ENCODE results near the gene NEK7. TPM values are rescaled to one million over a fixed set of nuclear protein-coding genes. Genes with fewer than 3 reads are reported as not detected.
A peak's percentile ranks its signal among the peaks of the same experiment; 100 is the strongest.
"Not testable (repeated sequence)": the region's sequence is repeated elsewhere in the genome, so short reads cannot be mapped to it uniquely, and the experiment has no call there.

Gene NEK7
- total RNA-seq (2014; rRNA removed; shearing (Covaris generic)), result 13.7 and 14.2 TPM in 2 replicates

DNA sequence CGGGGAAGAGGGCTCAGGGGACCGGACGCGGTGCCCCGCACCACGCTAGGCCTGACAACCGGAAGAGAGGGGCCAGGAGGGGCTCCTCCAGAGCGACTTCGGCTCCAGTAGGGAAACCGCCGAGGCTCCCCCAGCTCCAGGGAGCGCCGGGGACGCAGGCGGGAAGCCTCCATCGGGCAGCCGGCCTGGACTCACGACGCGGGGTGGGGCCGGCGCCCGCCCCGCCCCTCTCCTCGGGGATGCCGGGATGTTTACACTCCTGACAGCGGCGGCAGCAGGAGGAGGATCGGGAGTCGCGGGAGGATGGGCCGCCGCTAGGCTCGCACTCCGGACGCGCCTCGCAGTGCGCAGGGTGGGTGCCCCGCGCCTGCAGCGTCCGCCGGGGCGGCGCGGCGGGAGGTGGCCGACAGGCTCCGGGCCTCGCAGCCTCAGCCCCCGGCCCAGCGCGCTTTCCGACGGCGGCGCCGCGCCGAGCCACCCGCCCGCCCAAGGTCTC, at the start of gene NEK7:
TSS of gene NEK7 (plus strand) at position 254 of the 496 bp plus-strand sequence. CDS start 75,583 bp downstream, outside the sequence.
- peak; percentile 91 for DNase-seq (ENCODE audit: low spot score)

DNA sequence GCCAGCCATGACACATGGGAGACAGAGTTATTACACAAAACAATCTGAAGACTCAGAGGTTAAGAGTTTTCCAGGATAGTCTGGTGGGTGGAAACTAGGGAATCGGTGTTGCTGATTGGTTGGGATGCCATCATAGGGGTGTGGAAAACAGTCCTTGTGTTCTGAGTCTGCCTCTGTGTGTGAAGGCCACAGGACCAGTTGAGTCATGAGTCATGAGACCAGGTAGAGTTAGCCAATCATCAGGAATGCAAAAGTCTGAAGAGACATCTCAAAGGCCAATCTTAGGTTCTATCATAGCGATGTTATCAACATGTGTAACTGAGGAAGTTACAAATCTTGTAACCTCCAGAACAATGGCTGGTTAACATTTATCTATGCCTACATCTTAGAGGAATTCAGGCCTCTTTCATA, 49.7 kb upstream of the NEK7 start:
- no peak for DNase-seq (ENCODE audit: low spot score)

DNA sequence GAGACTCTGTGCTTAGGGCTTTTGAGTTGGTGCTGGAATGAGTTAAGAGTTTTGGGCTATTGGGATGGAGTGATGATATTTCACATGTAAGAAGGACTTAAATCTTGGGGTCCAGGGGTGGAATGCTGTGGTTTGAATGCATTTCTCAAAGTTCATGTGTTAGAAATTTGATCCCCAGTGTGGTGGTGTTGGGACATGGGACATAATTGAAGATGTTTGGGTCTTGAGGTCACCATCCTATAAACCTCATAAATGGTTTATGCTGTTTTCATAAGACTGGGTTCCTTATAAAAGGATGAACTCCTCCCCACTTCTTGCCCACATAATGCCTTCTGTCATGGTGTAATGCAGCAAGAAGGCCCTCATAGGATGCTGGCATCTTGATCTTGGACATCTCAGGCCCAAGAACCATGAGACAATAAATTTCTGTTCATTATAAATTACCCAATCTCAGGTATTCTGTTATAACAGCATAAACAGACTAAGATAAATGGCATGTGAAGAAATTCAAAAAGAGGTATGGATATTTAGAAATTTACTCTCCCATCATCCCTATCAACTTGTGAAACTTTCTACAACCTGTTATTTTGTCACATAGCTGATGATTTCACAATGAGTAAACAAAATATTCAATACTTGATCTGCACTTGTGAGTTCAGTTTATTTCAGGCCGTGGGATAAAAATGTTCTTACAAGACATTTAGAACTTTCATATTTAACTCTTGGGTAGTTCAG, 48.0 kb upstream of the NEK7 start:
- no peak for DNase-seq (ENCODE audit: low spot score)

DNA sequence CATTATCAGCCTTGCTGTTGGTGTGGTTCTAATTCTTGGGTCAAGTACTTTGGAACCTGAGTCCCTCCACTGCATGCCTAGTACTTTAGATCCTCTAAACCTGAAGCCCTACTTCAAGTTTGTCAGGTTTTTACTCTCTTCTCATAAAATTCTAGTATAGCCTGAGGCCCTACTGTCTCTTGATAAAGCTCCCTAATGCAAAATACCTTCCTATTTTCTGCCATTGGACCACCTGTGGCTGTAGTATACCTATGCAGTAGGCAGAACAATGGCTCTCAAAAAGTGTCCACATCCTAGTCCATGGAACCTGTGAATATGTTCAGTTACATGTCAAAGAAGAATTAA, 47.5 kb upstream of the NEK7 start:
- DNase-seq (ENCODE audit: low spot score), result no peak

DNA sequence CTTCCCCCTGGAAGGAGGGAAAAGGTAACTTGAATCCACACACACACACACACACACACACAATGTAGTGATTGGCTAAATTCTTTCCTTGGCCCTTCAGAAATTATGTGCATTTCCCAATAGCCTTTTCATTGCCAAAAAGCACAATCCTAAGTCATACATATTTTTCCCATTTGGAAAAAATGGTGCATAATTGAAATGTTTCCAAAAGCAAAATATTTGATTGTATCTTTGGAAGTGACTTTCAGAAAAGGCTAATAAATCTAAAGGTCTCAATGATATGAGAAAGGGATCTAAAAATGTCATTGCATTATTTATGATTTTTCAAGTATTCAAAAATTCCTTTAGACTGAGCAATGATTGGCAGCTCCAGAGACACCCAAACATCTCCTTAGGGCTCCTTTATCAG, 43.5 kb upstream of the NEK7 start:
- DNase-seq (ENCODE audit: low spot score), result no peak

DNA sequence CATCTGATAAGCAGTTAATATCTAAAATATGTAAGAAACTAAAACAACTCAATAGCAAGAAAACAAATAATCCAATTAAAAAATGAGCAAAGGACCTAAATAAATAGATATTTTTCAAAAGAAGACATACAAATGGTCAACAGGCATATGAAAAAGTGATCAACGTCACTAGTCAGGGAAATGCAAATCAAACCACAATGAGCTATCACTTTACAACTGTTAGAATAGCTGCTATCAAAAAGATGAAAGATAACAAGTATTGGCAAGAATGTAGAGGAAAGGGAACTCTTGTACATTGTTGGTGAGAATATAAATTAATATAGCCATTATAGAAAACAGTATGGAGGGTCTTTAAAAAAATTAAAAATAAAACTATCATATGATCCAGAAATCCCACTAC, 40.7 kb upstream of the NEK7 start:
- DNase-seq (ENCODE audit: low spot score), result no peak

DNA sequence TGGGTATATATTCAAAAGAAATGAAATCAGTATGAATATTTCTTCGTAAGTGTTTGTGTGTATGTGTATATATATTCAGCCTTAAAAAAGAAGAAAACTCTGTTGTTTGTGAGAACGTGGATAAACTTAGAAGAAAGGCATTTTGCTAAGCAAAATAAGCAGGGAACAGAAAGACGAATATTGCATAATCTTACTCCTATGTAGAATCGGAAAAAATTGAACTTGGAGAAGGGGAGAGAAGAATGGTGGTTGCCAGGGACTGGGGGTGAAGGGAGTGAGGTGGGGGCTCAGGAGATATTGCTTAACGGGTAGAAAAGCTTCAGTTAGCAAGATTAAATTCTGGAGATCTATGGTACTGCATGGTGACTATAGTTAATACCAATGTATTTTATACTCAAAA, 40.3 kb upstream of the NEK7 start:
- no peak for DNase-seq (ENCODE audit: low spot score)

DNA sequence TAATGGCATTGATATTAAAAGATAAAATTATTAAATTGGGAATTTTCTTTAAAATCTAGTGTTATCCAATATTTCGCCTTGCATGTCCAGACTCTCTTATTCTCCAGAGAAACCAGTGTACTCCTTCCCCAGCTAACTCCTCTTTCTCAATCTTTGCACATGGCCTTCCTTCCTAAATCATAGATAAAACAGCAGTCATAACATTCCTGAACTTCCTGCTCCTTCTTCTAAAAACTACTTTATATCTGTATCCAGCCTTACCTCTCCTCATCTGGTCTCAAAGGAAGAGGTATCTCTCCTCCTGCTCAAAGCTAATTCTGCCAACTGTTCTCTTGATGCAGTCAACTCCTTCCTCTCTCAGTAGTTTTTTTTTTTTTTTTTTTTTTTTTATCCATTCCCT, 39.5 kb upstream of the NEK7 start:
- DNase-seq (ENCODE audit: low spot score), result no peak

DNA sequence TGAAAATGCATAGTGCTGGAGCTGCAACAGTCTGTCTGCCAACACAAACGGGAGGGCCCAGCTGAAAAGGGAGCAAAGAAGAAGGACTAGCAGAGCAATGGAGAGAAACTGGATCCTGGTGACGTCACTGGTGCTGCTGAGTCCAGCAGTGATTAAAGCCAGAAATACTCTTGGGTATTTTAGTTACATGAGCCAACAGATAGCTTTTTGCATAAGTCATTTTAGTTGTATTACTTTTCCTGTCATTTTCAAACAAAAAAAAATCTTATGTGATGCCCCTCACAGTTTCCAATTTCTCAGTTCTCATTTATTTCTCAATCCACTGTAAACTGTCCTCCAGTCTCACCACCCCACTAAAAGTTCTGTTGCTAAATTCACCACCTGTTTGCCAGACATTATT, 38.7 kb upstream of the NEK7 start:
- no peak for DNase-seq (ENCODE audit: low spot score)

DNA sequence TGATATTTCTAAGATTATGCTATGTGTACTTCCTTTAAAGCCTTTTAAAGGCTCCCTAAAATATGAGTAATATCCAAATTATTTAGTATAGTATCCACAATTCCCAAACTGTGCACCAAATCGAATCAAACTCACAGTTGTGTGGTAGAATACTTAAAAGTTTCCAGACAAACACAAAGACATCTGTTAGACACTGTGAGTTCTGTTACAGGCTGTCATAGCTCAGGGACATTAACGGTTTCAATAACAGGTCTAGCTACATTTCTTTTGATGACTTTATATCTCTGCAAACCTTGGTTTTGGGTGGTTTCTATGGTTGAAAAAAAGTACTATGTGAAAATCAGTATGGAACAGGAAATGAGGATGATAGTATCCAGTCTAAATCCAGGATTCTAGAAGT, 36.9 kb upstream of the NEK7 start:
- DNase-seq (ENCODE audit: low spot score), result no peak

DNA sequence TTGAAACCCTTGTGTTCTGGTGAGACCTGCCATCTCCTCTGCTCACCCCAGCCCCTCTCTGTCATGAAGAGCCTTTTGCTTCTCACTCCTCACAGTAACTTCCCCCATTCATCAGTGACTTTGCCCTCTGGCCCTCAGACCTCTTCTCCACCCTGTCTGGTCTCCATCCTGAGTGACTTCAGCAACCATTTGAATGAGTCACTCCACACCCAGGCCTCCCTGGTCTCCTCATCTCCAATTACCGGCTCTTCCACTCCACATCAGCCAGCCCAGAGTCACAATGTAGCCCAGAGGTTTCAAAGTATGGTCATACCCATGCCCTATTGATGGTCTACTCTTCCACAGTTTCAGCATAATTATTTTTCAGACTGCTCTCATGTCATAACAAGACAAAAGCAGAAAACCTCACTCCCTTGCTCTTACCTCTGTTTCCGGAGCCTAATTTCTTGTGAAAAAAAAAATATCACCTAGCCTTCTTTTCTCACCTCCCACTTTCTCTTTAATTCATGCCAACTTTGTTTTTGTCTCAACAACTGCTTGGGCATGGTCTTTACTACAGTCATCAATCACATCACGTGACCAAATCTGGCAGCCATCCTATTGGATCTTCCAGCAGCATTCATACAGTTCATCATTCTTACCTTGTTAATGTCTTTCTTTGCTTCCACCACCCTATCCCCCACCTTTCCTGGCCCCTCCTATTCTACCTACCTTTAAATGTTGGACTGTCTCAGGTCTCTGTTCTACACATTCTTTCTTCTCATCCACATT, 35.6 kb upstream of the NEK7 start:
- DNase-seq (ENCODE audit: low spot score), result peak; percentile 39

DNA sequence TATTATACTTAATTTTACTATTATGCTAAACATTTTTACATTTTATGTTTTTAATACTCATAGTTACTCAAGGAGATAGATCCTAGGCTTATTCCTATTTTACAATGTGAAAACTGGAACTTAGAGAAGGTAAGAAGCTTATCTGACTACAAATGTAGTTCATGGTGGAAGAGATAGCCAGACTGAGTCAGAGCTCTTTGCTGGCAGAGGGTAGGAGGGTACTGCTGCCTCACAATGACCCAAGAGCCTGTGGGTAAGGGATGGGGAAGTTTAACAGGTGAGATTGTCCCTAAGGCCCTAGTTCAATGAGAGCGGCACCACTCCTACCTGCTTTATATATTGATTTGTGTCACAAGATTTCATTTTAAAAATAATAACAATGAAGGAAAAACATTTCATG, 34.1 kb upstream of the NEK7 start:
- no peak for DNase-seq (ENCODE audit: low spot score)

DNA sequence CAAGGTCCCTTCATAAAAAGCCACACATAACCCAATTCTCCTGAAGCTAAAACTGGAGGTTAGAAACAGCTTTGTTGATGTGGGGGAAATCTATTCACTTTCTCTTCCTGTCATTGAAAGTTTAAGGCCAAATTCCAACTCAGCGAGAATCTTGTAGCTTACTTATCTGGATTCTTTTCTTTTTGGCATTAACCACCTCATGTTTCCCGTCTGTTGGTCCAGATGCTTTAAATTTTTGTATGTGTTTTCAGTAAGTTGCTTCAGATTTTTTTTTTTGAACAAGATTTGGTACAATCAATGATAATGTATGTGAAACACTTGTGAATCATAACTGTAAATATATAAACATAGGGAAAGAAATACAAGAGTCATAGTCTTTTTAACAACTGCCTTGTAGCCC, 33.7 kb upstream of the NEK7 start:
- DNase-seq (ENCODE audit: low spot score), result no peak

DNA sequence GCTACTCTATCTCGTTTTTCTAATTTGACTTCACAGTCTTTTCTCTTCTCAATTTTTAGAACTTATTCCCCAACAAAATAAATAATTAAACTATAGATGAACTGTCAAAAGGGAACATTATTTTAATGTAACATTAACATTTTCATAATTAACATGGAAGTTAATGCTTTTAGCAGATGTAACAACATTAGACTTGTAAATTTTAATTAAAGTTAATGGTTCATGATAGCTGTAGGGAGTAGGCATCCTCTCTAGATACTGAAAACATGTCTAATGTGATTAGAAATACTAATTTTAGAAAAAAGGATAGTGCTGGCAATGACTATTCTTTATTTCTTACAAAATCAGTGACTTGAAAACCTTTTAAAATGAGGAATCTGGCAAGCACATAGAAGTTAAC, 32.1 kb upstream of the NEK7 start:
- no peak for DNase-seq (ENCODE audit: low spot score)

DNA sequence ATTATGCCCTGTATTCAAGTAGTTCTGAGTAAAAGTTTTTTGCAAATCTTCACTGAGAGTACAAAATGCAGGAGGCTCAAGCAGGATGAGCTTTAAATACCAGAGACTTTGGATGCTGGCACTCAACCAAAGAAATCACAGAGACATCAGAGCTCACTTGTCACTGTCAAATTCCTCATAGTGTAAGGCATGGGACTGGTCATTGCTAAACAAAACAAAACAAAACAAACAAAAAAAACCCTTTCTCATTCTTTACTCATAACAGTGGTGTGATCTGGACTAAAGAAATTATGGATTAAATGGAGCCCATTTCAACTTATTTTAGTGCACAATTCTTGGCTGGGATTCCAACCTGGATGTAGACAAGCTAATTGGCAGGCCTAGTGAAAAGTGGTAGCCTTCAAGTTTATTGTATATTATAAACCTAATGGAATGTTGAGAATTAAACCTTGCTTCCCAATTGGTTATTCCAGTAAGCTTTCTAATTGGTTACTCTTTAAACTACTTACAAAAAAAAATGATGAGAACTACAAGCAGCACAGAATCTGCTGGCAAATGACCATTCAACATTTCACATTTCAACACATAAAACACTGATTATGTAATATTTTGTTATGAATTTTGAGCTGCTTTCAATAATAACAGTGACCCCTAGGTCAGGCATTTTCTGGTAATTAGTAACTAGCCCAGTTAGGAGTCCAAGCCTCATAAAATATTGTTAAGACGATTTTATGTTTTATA, 30.6 kb upstream of the NEK7 start:
- DNase-seq (ENCODE audit: low spot score), result peak; percentile 53

DNA sequence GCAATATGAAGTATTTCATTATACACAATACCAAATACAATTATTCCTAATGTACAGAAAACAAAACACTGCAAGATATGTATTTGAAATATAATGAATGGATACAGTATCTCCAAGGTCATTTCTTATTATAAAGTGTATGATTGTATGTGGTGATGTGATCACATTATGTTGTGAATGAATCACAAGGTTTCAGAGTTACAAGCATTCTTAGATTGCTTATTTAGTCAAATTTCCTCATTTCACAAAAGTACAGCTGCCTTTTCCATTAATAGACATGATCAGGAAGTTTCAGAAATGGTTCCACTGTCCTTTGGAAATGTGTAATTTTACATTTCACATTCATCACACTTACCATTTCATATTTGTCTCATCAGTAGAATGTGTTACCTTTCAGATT, 28.3 kb upstream of the NEK7 start:
- DNase-seq (ENCODE audit: low spot score), result no peak

DNA sequence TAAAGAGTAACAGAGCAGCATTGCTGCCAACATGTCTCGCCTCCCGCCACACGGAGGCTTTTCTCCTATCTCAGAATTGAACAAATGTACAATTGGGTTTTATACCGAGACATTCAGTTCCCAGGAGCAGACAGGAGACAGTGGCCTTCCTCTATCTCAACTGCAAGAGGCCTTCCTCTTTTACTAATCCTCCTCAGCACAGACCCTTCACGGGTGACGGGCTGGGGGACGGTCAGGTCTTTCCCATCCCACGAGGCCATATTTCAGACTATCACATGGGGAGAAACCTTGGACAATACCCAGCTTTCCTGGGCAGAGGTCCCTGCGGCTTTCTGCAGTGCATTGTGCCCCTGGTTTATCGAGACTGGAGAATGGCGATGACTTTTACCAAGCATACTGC, 26.7 kb upstream of the NEK7 start:
- not testable (repeated sequence) for DNase-seq (ENCODE audit: low spot score)

DNA sequence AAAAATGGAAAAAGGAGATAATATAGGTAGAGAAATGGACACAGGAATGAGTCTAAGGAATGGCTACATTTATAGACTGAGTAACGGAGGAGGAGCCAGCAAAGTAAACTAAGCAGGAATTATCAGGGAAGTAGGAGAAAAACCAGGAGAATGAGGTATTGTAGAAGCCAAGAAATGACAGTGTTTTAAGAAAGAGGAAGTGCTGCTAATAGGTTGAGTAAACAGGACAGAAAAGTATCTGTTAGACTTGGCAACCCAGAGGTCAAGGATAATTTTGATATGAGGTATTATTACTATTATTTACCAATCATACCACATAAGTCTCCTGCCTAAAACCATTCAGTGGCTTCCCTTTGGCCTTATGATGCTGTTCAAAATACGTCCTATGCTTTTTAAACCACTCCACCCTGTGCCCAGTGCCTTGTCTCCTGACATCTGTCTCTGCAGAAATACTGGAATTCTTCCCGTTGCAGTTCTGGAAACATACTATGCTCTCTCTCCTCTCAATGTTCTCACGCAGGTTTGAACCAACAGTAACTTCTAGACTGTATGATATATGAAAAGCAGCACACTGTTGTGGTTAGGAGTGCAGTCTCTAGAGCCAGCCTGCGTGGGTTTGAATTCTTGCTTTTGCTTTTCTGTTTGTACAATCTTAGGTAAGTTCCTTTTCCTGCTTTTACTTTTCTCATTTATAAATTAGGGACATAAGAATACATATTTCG, 24.6 kb upstream of the NEK7 start:
- no peak for DNase-seq (ENCODE audit: low spot score)

DNA sequence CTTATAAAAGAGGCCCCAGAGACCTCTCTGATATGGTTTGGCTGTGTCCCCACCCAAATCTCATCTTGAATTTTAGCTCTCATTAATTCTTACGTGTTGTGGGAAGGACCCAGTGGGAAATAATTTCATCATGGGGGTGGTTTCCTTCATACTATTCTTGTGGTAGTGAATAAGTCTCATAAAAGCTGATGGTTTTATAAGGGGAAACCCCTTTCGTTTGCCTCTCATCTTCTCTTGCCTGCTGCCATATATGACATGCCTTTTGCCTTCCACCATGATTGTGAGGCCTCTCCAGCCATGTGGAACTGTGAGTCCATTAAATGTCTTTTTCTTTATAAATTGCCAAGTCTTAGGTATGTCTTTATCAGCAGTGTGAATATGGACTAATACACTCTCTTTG, 22.5 kb upstream of the NEK7 start:
- DNase-seq (ENCODE audit: low spot score), result no peak

DNA sequence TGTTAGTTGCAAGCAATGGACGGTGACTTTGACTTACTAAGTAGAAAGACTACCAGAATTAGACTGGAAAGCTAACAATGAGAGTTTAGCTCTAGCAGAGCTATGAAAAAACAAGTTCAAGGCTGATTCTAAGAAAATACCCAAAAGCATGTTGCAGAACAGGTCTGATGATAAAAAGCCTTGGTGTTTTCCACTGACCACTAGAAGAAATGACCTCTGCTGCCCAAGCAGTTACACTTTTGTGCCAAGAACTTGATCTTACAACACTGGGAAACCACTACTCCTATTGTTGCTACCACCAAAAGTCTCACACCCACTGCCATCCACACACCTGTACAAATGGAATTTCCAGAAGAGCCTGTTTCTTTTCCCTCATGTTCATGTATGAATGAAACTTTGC, 21.4 kb upstream of the NEK7 start:
- DNase-seq (ENCODE audit: low spot score), result no peak

DNA sequence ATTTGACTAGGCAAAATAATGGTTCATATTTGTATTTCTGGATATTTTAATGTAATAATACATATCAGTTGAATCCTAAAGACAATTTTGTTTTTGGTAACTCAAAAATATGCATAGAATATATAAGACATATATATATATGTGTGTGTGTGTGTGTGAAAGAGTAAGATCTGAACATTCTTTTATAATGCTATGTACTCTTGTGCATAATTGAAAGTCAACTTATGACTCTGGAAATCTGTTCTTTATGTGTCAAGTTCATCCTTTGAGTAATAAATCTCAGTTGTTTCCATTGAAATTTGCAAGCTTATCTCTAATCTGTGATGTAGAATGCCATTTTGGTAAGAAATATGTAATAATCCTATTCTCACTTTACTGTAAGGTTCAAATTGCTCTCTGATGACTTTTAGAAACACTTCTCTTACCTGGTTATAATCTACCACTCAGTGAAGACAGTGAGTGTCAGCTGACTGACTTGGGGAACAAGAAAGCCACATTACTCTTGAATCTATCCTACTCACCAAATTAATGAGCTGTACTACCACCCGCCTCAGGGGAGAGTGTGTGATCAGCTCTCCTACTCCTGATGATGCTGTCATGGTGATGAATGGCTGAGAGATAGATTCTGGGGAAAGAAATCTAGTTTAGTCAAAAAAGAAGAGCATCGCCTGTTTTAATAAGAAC, 15.0 kb upstream of the NEK7 start:
- DNase-seq (ENCODE audit: low spot score), result no peak
